NT2/D1 (cell line): Measurements from ENCODE around the gene USP7.

Experiments used
- SUZ12 ChIP-seq: IDR thresholded peaks from 2 replicates; pipeline ENCODE4 v1.6.1; 2011; ENCODE audit not compliant: insufficient read length, insufficient read depth; ENCODE audit errors: extremely low read depth
- YY1 ChIP-seq: IDR thresholded peaks from 2 replicates; pipeline ENCODE4 v1.6.1; 2011; ENCODE audit not compliant: insufficient read length, insufficient read depth

- TF ChIP-seq YY1: no peak
- no peak for TF ChIP-seq SUZ12
Measured at GRCh38 chr16:8948069-8948593, 15.6 kb downstream of the USP7 start.
